ENCODE data around the gene TRABD. TPM values are rescaled to one million over a fixed set of nuclear protein-coding genes. Genes with fewer than 3 reads are reported as not detected.

Gene TRABD
- total RNA-seq, 4 donors from 2014 or later: 21.4 to 30.3 (median 24.5) TPM

GRCh38 chr22:50232481-50233151, 46.9 kb downstream of the TRABD start:
- in situ Hi-C loops (cut with MboI; ENCODE audit: low sequenced_read_pairs in 4 of 4): no loop called here

GRCh38 chr22:50233223-50233622, 47.5 kb downstream of the TRABD start:
- Histone ChIP-seq H3K27ac (no peak overlapping the region), H3K36me3 (peaks cover 0 to 19% of the 10 kb centered on the region in 2 donors), H3K27me3 (no peaks in the 10 kb centered on the region), H3K9me3 (no peaks in the 10 kb centered on the region), H3K4me1 (no peaks in the 10 kb centered on the region), H3K4me3 (no peak overlapping the region)
- ATAC-seq (no peak), DNase-seq (no peak)
- in situ Hi-C loops (cut with MboI; ENCODE audit: low sequenced_read_pairs in 4 of 4): no loop called here
- intact Hi-C loops (cut with DNase I; ENCODE audit: low total_unique reads): loop anchor here (10.0 kb wide), 1 partner anchor 202 kb away; no protein-coding TSS in a partner anchor
- TF ChIP-seq POLR2A (IDR thresholded peaks at IDR 0.05): no peak
- TF ChIP-seq CTCF (IDR thresholded peaks at IDR 0.05 in 4 of 5, conservative IDR thresholded peaks at IDR 0.05 in 1 of 5): no peak

More at GRCh38 chr22:50232481-50233151, 46.9 kb downstream of the TRABD start:
- intact Hi-C loops (cut with DNase I; ENCODE audit: low total_unique reads): loop anchor here (10.0 kb wide), 1 partner anchor 202 kb away; no protein-coding TSS in a partner anchor
- Histone ChIP-seq H3K4me3 (no peak overlapping the region), H3K27me3 (no peaks in the 10 kb centered on the region), H3K36me3 (peaks cover 0 to 21% of the 10 kb centered on the region in 2 donors), H3K4me1 (no peaks in the 10 kb centered on the region), H3K27ac (no peak overlapping the region), H3K9me3 (no peaks in the 10 kb centered on the region)
- TF ChIP-seq POLR2A (IDR thresholded peaks at IDR 0.05) (no peak), CTCF (IDR thresholded peaks at IDR 0.05 in 4 of 5, conservative IDR thresholded peaks at IDR 0.05 in 1 of 5) (no peak)
- ATAC-seq (no peak), DNase-seq (no peak)

- H3K27me3 ChIP-seq: no peaks in the 10 kb centered on the region
- ATAC-seq (no peak), DNase-seq (no peak)
- H3K27ac ChIP-seq: no peak overlapping the region
- no peak overlapping the region for H3K4me3 ChIP-seq
- peaks cover 0 to 21% of the 10 kb centered on the region in 2 donors for H3K36me3 ChIP-seq
- in situ Hi-C loops (cut with MboI; ENCODE audit: low sequenced_read_pairs in 4 of 4) (no loop called here), intact Hi-C loops (cut with DNase I; ENCODE audit: low total_unique reads) (loop anchor here (10.0 kb wide), 1 partner anchor 198 kb away; no protein-coding TSS in a partner anchor)
- H3K9me3 ChIP-seq: no peaks in the 10 kb centered on the region
- peaks cover 7 to 8% of the 10 kb centered on the region in 2 donors for H3K4me1 ChIP-seq
- TF ChIP-seq CTCF (IDR thresholded peaks at IDR 0.05 in 4 of 5, conservative IDR thresholded peaks at IDR 0.05 in 1 of 5) (peak in 2 of 5 experiments; percentile 15 to 18), POLR2A (IDR thresholded peaks at IDR 0.05) (no peak)
Measured at GRCh38 chr22:50236731-50237409, 51.2 kb downstream of the TRABD start.

GRCh38 chr22:50238755-50239154, 53.0 kb downstream of the TRABD start:
- H3K27me3 ChIP-seq: no peaks in the 10 kb centered on the region
- no peak overlapping the region for H3K4me3 ChIP-seq
- DNase-seq: no peak
- H3K4me1 ChIP-seq: peaks cover 25 to 27% of the 10 kb centered on the region in 2 donors
- H3K27ac ChIP-seq: no peak overlapping the region
- peaks cover 0 to 21% of the 10 kb centered on the region in 2 donors for H3K36me3 ChIP-seq
- no peak for ATAC-seq
- H3K9me3 ChIP-seq: no peaks in the 10 kb centered on the region
- in situ Hi-C loops (cut with MboI; ENCODE audit: low sequenced_read_pairs in 4 of 4) (no loop called here), intact Hi-C loops (cut with DNase I; ENCODE audit: low total_unique reads) (loop anchor here (2.0 to 10.0 kb wide), 2 partner anchors 14 to 196 kb away; no protein-coding TSS in a partner anchor)
- TF ChIP-seq CTCF (IDR thresholded peaks at IDR 0.05 in 4 of 5, conservative IDR thresholded peaks at IDR 0.05 in 1 of 5) (no peak), POLR2A (IDR thresholded peaks at IDR 0.05) (no peak)

Data from gastrocnemius medialis (tissue), 4 donors.